Activated CD4-positive, alpha-beta T cell treated with anti-CD3 and anti-CD28 coated beads, Interleukin-2, amount 50 U/mL, for 24 hours (primary cell): ENCODE data around the gene FAM89B.
A peak's percentile ranks its signal among the peaks of the same experiment; 100 is the strongest.

Source experiments
- DNase-seq, 2 donors: peaks; one replicate each; pipeline ENCODE4 v3.0.0-alpha.2; 2020; ENCODE audit warnings: low read depth in 1 of 2, low spot score in 1 of 2

Gene FAM89B

GRCh38 chr11:65573391-65574079 is 1.2 kb downstream of the FAM89B start:
- no peak for DNase-seq

- DNase-seq, result peak; percentile 69 to 79
Measured at GRCh38 chr11:65574109-65574810, 1.9 kb downstream of the FAM89B start.

GRCh38 chr11:65574811-65575567 is 2.7 kb downstream of the FAM89B start:
- DNase-seq, result no peak

- DNase-seq, result no peak
Measured at GRCh38 chr11:65575568-65576231, 3.4 kb downstream of the FAM89B start, which contains the start of gene EHBP1L1. EHBP1L1 (plus strand) TSS chr11:65576053; CDS start chr11:65576303, 250 bp downstream.

GRCh38 chr11:65576232-65576866 is 4.0 kb downstream of the FAM89B start:
- DNase-seq, result no peak

GRCh38 chr11:65576867-65577755 is 4.8 kb downstream of the FAM89B start:
- DNase-seq, result no peak

- no peak for DNase-seq
Measured at GRCh38 chr11:65577756-65578109, 5.4 kb downstream of the FAM89B start.

GRCh38 chr11:65578134-65578533 is 5.8 kb downstream of the FAM89B start:
- DNase-seq, result no peak

GRCh38 chr11:65578667-65579066 is 6.3 kb downstream of the FAM89B start:
- no peak for DNase-seq

- DNase-seq, result no peak
Measured at GRCh38 chr11:65579291-65579690, 7.0 kb downstream of the FAM89B start.

- DNase-seq, result no peak
Measured at GRCh38 chr11:65580031-65580692, 7.8 kb downstream of the FAM89B start.

- no peak for DNase-seq
Measured at GRCh38 chr11:65580756-65581155, 8.4 kb downstream of the FAM89B start.

GRCh38 chr11:65581928-65582327 is 9.6 kb downstream of the FAM89B start:
- DNase-seq, result no peak

GRCh38 chr11:65583589-65583988 is 11.3 kb downstream of the FAM89B start:
- DNase-seq, result no peak

GRCh38 chr11:65584106-65584505 is 11.8 kb downstream of the FAM89B start:
- DNase-seq, result no peak

- no peak for DNase-seq
Measured at GRCh38 chr11:65584723-65585171, 12.4 kb downstream of the FAM89B start.

- no peak for DNase-seq
Measured at GRCh38 chr11:65585396-65586246, 13.3 kb downstream of the FAM89B start.

- DNase-seq, result no peak
Measured at GRCh38 chr11:65586247-65586630, 13.9 kb downstream of the FAM89B start.
